Activated CD4-positive, alpha-beta T cell treated with anti-CD3 and anti-CD28 coated beads, Interleukin-2, Interleukin-6, amounts not matched to agents 100 ng/mL and 50 ng/mL, durations not matched to agents 16 hours and 8 hours (primary cell): ENCODE measurements around the gene GPBP1.
A peak's percentile ranks its signal among the peaks of the same experiment; 100 is the strongest.
"Not testable (repeated sequence)": the region's sequence is repeated elsewhere in the genome, so short reads cannot be mapped to it uniquely, and the experiment has no call there.

Source experiments
- DNase-seq: peaks from one replicate; pipeline ENCODE4 v3.0.0-alpha.2; 2020

Gene GPBP1

DNA sequence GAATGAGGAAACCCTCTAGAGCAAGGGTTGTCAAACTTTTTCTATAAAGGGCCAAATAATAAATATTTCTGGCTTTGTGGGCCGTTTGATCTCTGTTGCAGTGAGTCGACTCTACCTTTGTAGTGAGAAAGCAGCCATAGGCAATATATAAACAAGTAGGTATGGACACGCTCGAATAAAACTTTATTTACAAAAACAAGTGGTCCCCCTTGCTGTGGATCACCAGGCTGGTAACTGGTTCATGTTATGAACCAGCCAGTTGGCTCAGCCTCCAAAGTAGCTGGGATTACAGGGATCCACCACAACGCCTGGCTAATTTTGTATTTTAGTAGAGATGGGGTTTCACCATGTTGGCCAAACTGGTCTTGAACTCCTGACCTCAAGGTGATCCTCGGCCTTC lies 118.5 kb downstream of the GPBP1 start:
- DNase-seq, result no peak

DNA sequence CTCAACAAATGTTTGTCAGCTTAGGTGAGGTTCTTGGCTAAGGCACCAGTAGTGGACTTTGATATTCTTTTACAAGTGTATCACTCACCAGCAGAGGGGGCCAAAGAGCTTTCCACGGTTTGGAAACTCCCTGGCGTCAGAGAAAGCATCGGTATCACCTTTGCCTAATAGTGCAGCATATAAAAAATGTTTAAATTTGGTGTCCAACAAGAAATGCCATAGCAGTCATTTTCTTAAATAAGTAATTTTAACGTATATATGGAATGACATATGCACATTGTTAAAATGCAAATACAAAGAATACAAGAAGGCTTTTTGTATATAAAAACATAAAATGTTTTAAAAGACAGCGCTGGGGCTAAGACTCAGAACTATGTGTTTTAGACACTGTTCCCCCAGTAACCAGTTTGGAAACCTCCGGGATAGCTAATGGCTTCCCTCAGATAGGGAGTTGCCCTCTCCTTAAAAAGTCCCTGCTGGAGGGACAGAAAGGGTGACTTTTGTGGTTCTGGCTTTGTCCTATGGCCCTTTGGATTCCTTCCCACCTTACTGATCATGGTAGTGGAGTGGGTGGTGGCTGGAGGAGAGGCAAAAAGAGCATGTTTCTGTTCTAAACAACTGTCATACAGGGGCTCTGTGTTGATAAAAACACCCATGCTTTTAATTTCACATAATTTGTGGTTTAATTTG lies 124.6 kb downstream of the GPBP1 start:
- peak; percentile 88 for DNase-seq

GRCh38 chr5:57298985-57299491 lies 125.2 kb downstream of the GPBP1 start:
- peak; percentile 85 for DNase-seq

GRCh38 chr5:57299986-57300385 lies 126.1 kb downstream of the GPBP1 start:
- DNase-seq, result no peak

DNA sequence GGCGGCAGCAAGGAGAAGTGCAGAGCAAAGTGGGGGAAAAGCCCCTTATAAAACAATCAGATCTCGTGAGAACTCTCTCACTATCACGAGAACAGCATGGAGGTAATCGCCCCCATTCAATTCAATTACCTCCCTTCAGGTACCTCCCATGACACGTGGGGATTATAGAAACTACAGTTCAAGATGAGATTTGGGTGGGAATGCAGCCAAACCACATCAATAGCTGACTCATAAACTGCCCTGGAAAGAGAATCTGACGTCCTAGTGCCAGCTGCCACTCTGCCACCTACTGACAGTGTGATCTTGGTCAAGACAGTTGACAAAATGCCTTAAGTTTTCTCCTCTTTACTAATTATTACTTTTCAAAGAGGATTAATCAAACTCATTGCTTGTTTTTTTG lies 128.3 kb downstream of the GPBP1 start:
- DNase-seq, result peak; percentile 29

DNA sequence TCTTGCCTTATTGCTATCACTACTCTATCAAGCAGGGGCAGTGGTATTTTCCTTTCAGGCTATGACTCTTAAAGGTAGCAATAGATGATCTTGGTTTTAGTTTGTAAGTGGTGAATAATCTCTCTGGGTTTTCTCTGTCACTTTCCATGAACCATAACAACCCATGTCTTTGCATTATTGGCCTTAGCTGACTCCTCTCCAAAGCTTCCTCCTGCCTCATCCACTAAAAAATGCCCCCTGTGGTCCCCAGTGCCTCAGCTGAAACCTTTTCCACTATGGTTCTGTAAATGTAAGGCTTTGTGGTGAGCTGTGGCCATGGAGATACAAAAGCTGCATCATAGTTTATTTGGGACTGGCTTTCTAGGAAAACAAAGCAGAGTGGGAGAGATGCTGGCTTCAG lies 128.8 kb downstream of the GPBP1 start:
- DNase-seq, result no peak

DNA sequence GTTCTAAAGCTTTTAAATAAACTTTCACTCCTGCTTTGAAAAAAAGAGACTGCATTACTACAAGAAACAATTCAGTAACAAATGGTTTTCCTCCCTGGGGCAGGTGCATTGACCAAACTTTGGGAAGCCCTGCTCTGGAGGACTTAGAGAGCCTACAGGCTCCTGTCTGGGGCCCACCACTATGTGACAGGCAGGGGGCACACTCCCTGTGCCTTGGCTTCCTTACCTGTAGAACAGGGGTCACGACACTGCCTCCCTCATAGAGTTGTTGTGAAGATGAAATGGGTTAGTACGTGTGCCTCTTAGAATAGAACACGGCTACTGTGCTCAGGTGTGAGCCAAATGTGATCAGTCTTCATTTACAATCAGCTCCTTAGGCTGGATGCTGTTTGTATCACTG lies 130.1 kb downstream of the GPBP1 start:
- no peak for DNase-seq

DNA sequence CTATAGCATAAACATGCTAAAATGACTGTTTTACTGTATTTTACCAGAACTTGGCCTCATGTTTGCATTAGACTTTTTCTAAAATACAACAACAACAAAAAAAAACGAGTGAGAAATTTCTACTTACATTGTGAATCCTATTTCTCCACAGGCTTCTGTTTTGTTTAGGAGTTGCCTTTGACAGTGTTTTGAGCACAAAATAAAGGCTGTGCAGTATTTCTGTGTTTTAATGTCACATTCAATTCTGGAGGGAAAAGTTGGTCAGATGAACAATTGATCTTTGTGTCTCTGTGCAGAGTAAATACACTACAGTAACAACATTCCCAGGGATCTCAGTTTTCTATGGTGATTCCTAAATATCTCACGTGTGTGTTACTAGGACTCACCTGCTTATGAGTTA lies 131.1 kb downstream of the GPBP1 start:
- no peak for DNase-seq

DNA sequence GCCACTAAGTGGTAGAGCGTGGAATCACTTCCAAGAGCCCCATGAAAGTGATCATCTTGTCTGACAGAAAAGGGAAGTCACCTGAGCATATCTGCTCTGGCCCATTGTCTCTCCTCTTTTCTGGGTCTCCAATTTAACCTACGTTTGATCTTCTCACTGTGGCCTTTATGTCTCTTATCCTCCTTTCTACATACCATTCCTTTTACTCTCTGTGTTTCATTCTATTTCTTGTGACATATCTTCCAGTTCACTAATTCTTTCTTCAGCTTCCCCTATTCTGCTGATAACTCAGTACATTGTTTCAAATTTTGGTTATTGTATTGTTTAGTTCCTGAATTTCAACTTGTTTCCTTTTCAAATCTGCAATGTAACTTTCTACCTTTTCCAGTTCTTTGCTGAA lies 132.5 kb downstream of the GPBP1 start:
- no peak for DNase-seq

GRCh38 chr5:57307516-57307915 lies 133.7 kb downstream of the GPBP1 start:
- no peak for DNase-seq

DNA sequence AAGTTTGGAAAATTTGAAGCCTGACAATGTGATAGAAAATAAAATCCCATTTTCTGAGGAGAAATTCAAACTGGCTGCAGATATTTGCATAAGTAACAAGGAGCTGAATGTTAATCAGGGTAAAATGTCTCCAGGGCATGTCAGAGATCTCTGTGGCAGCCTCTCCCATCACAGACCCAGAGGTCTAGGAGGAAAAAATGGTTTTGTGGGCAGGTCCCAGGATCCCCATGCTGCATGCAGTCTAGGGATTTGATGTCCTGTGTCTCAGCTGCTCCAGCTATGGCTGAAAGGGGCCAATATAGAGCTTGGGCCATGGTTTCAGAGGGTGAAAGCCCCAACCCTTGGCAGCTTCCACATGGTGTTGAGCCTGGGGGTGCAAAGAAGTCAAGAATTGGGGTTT lies 135.2 kb downstream of the GPBP1 start:
- DNase-seq, result not testable (repeated sequence)

GRCh38 chr5:57311251-57311650 lies 137.4 kb downstream of the GPBP1 start:
- no peak for DNase-seq

- DNase-seq, result no peak
Measured at GRCh38 chr5:57311921-57312735, 138.3 kb downstream of the GPBP1 start.

GRCh38 chr5:57313716-57314115 lies 139.9 kb downstream of the GPBP1 start:
- DNase-seq, result no peak
